ENCODE results near the gene ST6GALNAC2.

- TF ChIP-seq CTCF (IDR thresholded peaks at IDR 0.05) (no peak), POLR2A (IDR thresholded peaks at IDR 0.05) (no peak)
Observed at GRCh38 chr17:76566988-76567431, 18.6 kb downstream of the ST6GALNAC2 start.
